Effector memory CD4-positive, alpha-beta T cell (primary cell): Measurements from ENCODE around the gene CREG1.
"Not testable (repeated sequence)": the region's sequence is repeated elsewhere in the genome, so short reads cannot be mapped to it uniquely, and the experiment has no call there.

Experiments
- DNase-seq, 3 donors: peaks; one replicate each; pipeline ENCODE4 v3.0.0-alpha.2; 2020
- H3K27ac ChIP-seq: 2 replicates; pipeline ENCODE4 v1.7.0; 2013; ENCODE audit warnings: mild to moderate bottlenecking, low read length, moderate library complexity; ENCODE audit not compliant: insufficient read depth, poor library complexity, severe bottlenecking
- H3K27me3 ChIP-seq: replicated peaks from 2 replicates; pipeline ENCODE4 v1.7.0; 2013; ENCODE audit warnings: mild to moderate bottlenecking, low read length; ENCODE audit not compliant: insufficient read depth, control insufficient read depth, poor library complexity, severe bottlenecking
- H3K36me3 ChIP-seq: 2 replicates; pipeline ENCODE4 v1.7.0; 2013; ENCODE audit warnings: mild to moderate bottlenecking, low read length, moderate library complexity; ENCODE audit not compliant: control insufficient read depth, insufficient read depth
- H3K4me1 ChIP-seq: 2 replicates; pipeline ENCODE4 v1.7.0; 2013; ENCODE audit warnings: low read length, mild to moderate bottlenecking; ENCODE audit not compliant: control insufficient read depth, insufficient read depth, poor library complexity, severe bottlenecking
- H3K4me3 ChIP-seq: 2 replicates; pipeline ENCODE4 v1.7.0; 2013; ENCODE audit warnings: low read length, low read depth, mild to moderate bottlenecking; ENCODE audit not compliant: insufficient read depth, poor library complexity, severe bottlenecking
- H3K9me3 ChIP-seq: 2 replicates; pipeline ENCODE4 v1.7.0; 2013; ENCODE audit warnings: mild to moderate bottlenecking, low read length, moderate library complexity; ENCODE audit not compliant: control insufficient read depth

CREG1 gene

GRCh38 chr1:167587342-167587741, 33.8 kb upstream of the CREG1 start:
- H3K27ac ChIP-seq: no peak overlapping the region
- H3K36me3 ChIP-seq: no peaks in the 10 kb centered on the region
- H3K9me3 ChIP-seq: no peaks in the 10 kb centered on the region
- no peaks in the 10 kb centered on the region for H3K27me3 ChIP-seq
- DNase-seq: no peak
- no peaks in the 10 kb centered on the region for H3K4me1 ChIP-seq
- no peak overlapping the region for H3K4me3 ChIP-seq

GRCh38 chr1:167584581-167584980, 31.0 kb upstream of the CREG1 start:
- no peaks in the 10 kb centered on the region for H3K4me1 ChIP-seq
- H3K9me3 ChIP-seq: no peaks in the 10 kb centered on the region
- H3K36me3 ChIP-seq: no peaks in the 10 kb centered on the region
- DNase-seq: no peak
- no peaks in the 10 kb centered on the region for H3K27me3 ChIP-seq
- no peak overlapping the region for H3K27ac ChIP-seq
- no peak overlapping the region for H3K4me3 ChIP-seq

- H3K27me3 ChIP-seq: no peaks in the 10 kb centered on the region
- no peak for DNase-seq
- no peaks in the 10 kb centered on the region for H3K36me3 ChIP-seq
- no peaks in the 10 kb centered on the region for H3K9me3 ChIP-seq
- H3K27ac ChIP-seq: no peak overlapping the region
- H3K4me3 ChIP-seq: no peak overlapping the region
- no peaks in the 10 kb centered on the region for H3K4me1 ChIP-seq
Measured at GRCh38 chr1:167582722-167583121, 29.2 kb upstream of the CREG1 start.

- Histone ChIP-seq H3K36me3 (no peaks in the 10 kb centered on the region), H3K9me3 (no peaks in the 10 kb centered on the region), H3K4me3 (no peak overlapping the region), H3K4me1 (no peaks in the 10 kb centered on the region), H3K27ac (no peak overlapping the region), H3K27me3 (no peaks in the 10 kb centered on the region)
- DNase-seq: no peak
Measured at GRCh38 chr1:167582064-167582463, 28.5 kb upstream of the CREG1 start.

- Histone ChIP-seq H3K36me3 (no peaks in the 10 kb centered on the region), H3K9me3 (no peaks in the 10 kb centered on the region), H3K4me3 (no peak overlapping the region), H3K27me3 (peaks cover under 1% of the 10 kb centered on the region), H3K4me1 (no peaks in the 10 kb centered on the region), H3K27ac (no peak overlapping the region)
- DNase-seq: no peak
Measured at GRCh38 chr1:167579986-167580385, 26.4 kb upstream of the CREG1 start.

GRCh38 chr1:167578939-167579521, 25.5 kb upstream of the CREG1 start:
- Histone ChIP-seq H3K36me3 (no peaks in the 10 kb centered on the region), H3K9me3 (no peaks in the 10 kb centered on the region), H3K4me3 (no peak overlapping the region), H3K27ac (no peak overlapping the region), H3K4me1 (no peaks in the 10 kb centered on the region), H3K27me3 (peaks cover 6% of the 10 kb centered on the region)
- DNase-seq: no peak

GRCh38 chr1:167575649-167576048, 22.1 kb upstream of the CREG1 start:
- H3K27me3 ChIP-seq: peaks cover 6% of the 10 kb centered on the region
- no peak for DNase-seq
- no peak overlapping the region for H3K4me3 ChIP-seq
- H3K4me1 ChIP-seq: no peaks in the 10 kb centered on the region
- no peak overlapping the region for H3K27ac ChIP-seq
- H3K36me3 ChIP-seq: no peaks in the 10 kb centered on the region
- H3K9me3 ChIP-seq: no peaks in the 10 kb centered on the region

GRCh38 chr1:167573035-167573434, 19.5 kb upstream of the CREG1 start:
- Histone ChIP-seq H3K27ac (no peak overlapping the region), H3K4me3 (no peak overlapping the region), H3K27me3 (peaks cover 6% of the 10 kb centered on the region), H3K4me1 (no peaks in the 10 kb centered on the region), H3K9me3 (no peaks in the 10 kb centered on the region), H3K36me3 (no peaks in the 10 kb centered on the region)
- no peak for DNase-seq

- H3K4me1 ChIP-seq, H3K36me3 ChIP-seq, DNase-seq, H3K4me3 ChIP-seq, H3K27me3 ChIP-seq, H3K9me3 ChIP-seq, H3K27ac ChIP-seq: not testable (repeated sequence)
Measured at GRCh38 chr1:167570712-167571111, 17.1 kb upstream of the CREG1 start.

- Histone ChIP-seq H3K4me1 (no peaks in the 10 kb centered on the region), H3K36me3 (no peaks in the 10 kb centered on the region), H3K9me3 (no peaks in the 10 kb centered on the region), H3K4me3 (no peak overlapping the region), H3K27ac (no peak overlapping the region), H3K27me3 (no peaks in the 10 kb centered on the region)
- DNase-seq: no peak
Measured at GRCh38 chr1:167567663-167568062, 14.1 kb upstream of the CREG1 start.
